Measurements from ENCODE around the gene PRKD1.

Gene PRKD1

GRCh38 chr14:29650554-29651269 lies 276.9 kb downstream of the PRKD1 start:
- DNase-seq: no peak
- Mint-ChIP-seq H3K9me3 (peaks cover 32% of the 10 kb centered on the region), H3K4me1 (no peaks in the 10 kb centered on the region), H3K4me3 (no peak overlapping the region), H3K27me3 (no peaks in the 10 kb centered on the region), H3K27ac (no peak overlapping the region), H3K36me3 (no peaks in the 10 kb centered on the region)
- CTCF ChIA-PET: no interaction called here

GRCh38 chr14:29649170-29649569 lies 278.5 kb downstream of the PRKD1 start:
- Mint-ChIP-seq H3K4me1 (no peaks in the 10 kb centered on the region), H3K27me3 (no peaks in the 10 kb centered on the region), H3K27ac (no peak overlapping the region), H3K9me3 (peaks cover 32% of the 10 kb centered on the region), H3K36me3 (no peaks in the 10 kb centered on the region), H3K4me3 (no peak overlapping the region)
- CTCF ChIA-PET: no interaction called here
- no peak for DNase-seq

- Mint-ChIP-seq H3K27ac (no peak overlapping the region), H3K4me1 (no peaks in the 10 kb centered on the region), H3K4me3 (no peak overlapping the region), H3K36me3 (no peaks in the 10 kb centered on the region), H3K9me3 (peaks cover 29% of the 10 kb centered on the region), H3K27me3 (no peaks in the 10 kb centered on the region)
- no peak for DNase-seq
- CTCF ChIA-PET: no interaction called here
These were observed 279.6 kb downstream of the PRKD1 start for GRCh38 chr14:29648045-29648444.

GRCh38 chr14:29645117-29645516 lies 282.5 kb downstream of the PRKD1 start:
- Mint-ChIP-seq H3K27ac (no peak overlapping the region), H3K4me3 (no peak overlapping the region), H3K4me1 (no peaks in the 10 kb centered on the region), H3K36me3 (no peaks in the 10 kb centered on the region), H3K9me3 (peaks cover 26% of the 10 kb centered on the region), H3K27me3 (no peaks in the 10 kb centered on the region)
- DNase-seq: no peak
- CTCF ChIA-PET: no interaction called here

GRCh38 chr14:29643433-29644211 lies 284.0 kb downstream of the PRKD1 start:
- H3K36me3 Mint-ChIP-seq: no peaks in the 10 kb centered on the region
- no peaks in the 10 kb centered on the region for H3K27me3 Mint-ChIP-seq
- no peak for DNase-seq
- peaks cover 16% of the 10 kb centered on the region for H3K9me3 Mint-ChIP-seq
- CTCF ChIA-PET: no interaction called here
- no peak overlapping the region for H3K27ac Mint-ChIP-seq
- H3K4me1 Mint-ChIP-seq: no peaks in the 10 kb centered on the region
- H3K4me3 Mint-ChIP-seq: no peak overlapping the region

- H3K9me3 Mint-ChIP-seq: peaks cover 10% of the 10 kb centered on the region
- H3K4me3 Mint-ChIP-seq: no peak overlapping the region
- CTCF ChIA-PET: no interaction called here
- no peak overlapping the region for H3K27ac Mint-ChIP-seq
- no peaks in the 10 kb centered on the region for H3K36me3 Mint-ChIP-seq
- no peaks in the 10 kb centered on the region for H3K27me3 Mint-ChIP-seq
- DNase-seq: no peak
- no peaks in the 10 kb centered on the region for H3K4me1 Mint-ChIP-seq
These were observed 290.2 kb downstream of the PRKD1 start for GRCh38 chr14:29637411-29637810.

GRCh38 chr14:29636870-29637269 lies 290.8 kb downstream of the PRKD1 start:
- Mint-ChIP-seq H3K4me1 (no peaks in the 10 kb centered on the region), H3K27me3 (no peaks in the 10 kb centered on the region), H3K4me3 (no peak overlapping the region), H3K36me3 (no peaks in the 10 kb centered on the region), H3K9me3 (peaks cover 10% of the 10 kb centered on the region), H3K27ac (no peak overlapping the region)
- no peak for DNase-seq
- CTCF ChIA-PET: no interaction called here

- CTCF ChIA-PET: no interaction called here
- Mint-ChIP-seq H3K4me3 (no peak overlapping the region), H3K36me3 (no peaks in the 10 kb centered on the region), H3K4me1 (no peaks in the 10 kb centered on the region), H3K27me3 (no peaks in the 10 kb centered on the region), H3K27ac (no peak overlapping the region), H3K9me3 (peaks cover 7% of the 10 kb centered on the region)
- DNase-seq: no peak
These were observed 297.0 kb downstream of the PRKD1 start for GRCh38 chr14:29630566-29631160.

- CTCF ChIA-PET: no interaction called here
These were observed 297.8 kb downstream of the PRKD1 start for GRCh38 chr14:29629839-29630238.

GRCh38 chr14:29627137-29627536 lies 300.5 kb downstream of the PRKD1 start:
- no peak for DNase-seq
- H3K9me3 Mint-ChIP-seq: peaks cover 7% of the 10 kb centered on the region
- no peak overlapping the region for H3K27ac Mint-ChIP-seq
- H3K36me3 Mint-ChIP-seq: no peaks in the 10 kb centered on the region
- H3K4me3 Mint-ChIP-seq: no peak overlapping the region
- CTCF ChIA-PET: no interaction called here
- no peaks in the 10 kb centered on the region for H3K27me3 Mint-ChIP-seq
- H3K4me1 Mint-ChIP-seq: no peaks in the 10 kb centered on the region

More at GRCh38 chr14:29629839-29630238, 297.8 kb downstream of the PRKD1 start:
- DNase-seq: no peak
- Mint-ChIP-seq H3K4me1 (no peaks in the 10 kb centered on the region), H3K4me3 (no peak overlapping the region), H3K27ac (no peak overlapping the region), H3K27me3 (no peaks in the 10 kb centered on the region), H3K9me3 (peaks cover 11% of the 10 kb centered on the region), H3K36me3 (no peaks in the 10 kb centered on the region)

- Mint-ChIP-seq H3K4me3 (no peak overlapping the region), H3K36me3 (no peaks in the 10 kb centered on the region), H3K9me3 (peaks cover 16% of the 10 kb centered on the region), H3K27me3 (no peaks in the 10 kb centered on the region), H3K27ac (no peak overlapping the region), H3K4me1 (no peaks in the 10 kb centered on the region)
- DNase-seq: no peak
- CTCF ChIA-PET: interaction anchor here (0.6 kb wide), 2 partner anchors 9 to 842 kb away, joined by 3 read pairs; no protein-coding TSS in a partner anchor
These were observed 309.2 kb downstream of the PRKD1 start for GRCh38 chr14:29618323-29619067.

- Mint-ChIP-seq H3K36me3 (no peaks in the 10 kb centered on the region), H3K27me3 (no peaks in the 10 kb centered on the region), H3K4me1 (no peaks in the 10 kb centered on the region), H3K9me3 (peaks cover 13% of the 10 kb centered on the region), H3K4me3 (no peak overlapping the region), H3K27ac (no peak overlapping the region)
- DNase-seq: no peak
- CTCF ChIA-PET: no interaction called here
These were observed 310.7 kb downstream of the PRKD1 start for GRCh38 chr14:29616922-29617321.

GRCh38 chr14:29608861-29609260 lies 318.8 kb downstream of the PRKD1 start:
- H3K9me3 Mint-ChIP-seq: peaks cover 8% of the 10 kb centered on the region
- no peak for DNase-seq
- H3K4me3 Mint-ChIP-seq: no peak overlapping the region
- H3K4me1 Mint-ChIP-seq: no peaks in the 10 kb centered on the region
- H3K27ac Mint-ChIP-seq: no peak overlapping the region
- no peaks in the 10 kb centered on the region for H3K36me3 Mint-ChIP-seq
- no peaks in the 10 kb centered on the region for H3K27me3 Mint-ChIP-seq
- CTCF ChIA-PET: no interaction called here

- Mint-ChIP-seq H3K4me1 (no peaks in the 10 kb centered on the region), H3K4me3 (no peak overlapping the region), H3K36me3 (no peaks in the 10 kb centered on the region), H3K27ac (no peak overlapping the region), H3K27me3 (no peaks in the 10 kb centered on the region), H3K9me3 (peaks cover 8% of the 10 kb centered on the region)
- no peak for DNase-seq
- CTCF ChIA-PET: no interaction called here
These were observed 320.5 kb downstream of the PRKD1 start for GRCh38 chr14:29607169-29607568.
